LNCAP (cell line): ENCODE measurements around the gene MTARC2.

Source experiments
- CTCF ChIP-seq: fragments of 450-650 bp; IDR thresholded peaks from 2 replicates; pipeline ENCODE4 v1.5.1; 2017; ENCODE audit warnings: mild to moderate bottlenecking

The MTARC2 gene

GRCh38 chr1:220761688-220762427, 13.7 kb downstream of the MTARC2 start:
- no peak for TF ChIP-seq CTCF

DNA sequence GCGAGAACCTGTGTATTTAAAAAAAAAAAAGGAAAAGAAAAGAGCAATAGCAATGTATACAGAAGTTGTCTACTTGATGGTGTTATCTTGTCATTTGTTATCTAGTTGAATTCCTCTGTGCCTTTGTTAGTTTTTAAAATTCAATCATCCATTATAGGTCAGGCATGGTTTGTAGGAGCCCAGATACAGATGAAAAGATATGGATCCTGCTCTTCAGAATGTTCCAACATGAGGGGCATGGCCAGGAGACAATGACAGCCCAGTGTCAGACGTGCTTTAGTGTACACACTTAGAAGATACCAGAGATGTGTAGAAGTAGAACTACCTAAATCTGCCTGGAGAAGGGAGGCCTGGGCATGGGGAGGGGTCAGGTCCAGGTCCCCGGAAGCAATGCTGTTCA, 16.6 kb downstream of the MTARC2 start:
- no peak for TF ChIP-seq CTCF

- TF ChIP-seq CTCF, result no peak
Observed at GRCh38 chr1:220767312-220768125, 19.4 kb downstream of the MTARC2 start.

- no peak for TF ChIP-seq CTCF
Observed at GRCh38 chr1:220768126-220768601, 20.0 kb downstream of the MTARC2 start.

DNA sequence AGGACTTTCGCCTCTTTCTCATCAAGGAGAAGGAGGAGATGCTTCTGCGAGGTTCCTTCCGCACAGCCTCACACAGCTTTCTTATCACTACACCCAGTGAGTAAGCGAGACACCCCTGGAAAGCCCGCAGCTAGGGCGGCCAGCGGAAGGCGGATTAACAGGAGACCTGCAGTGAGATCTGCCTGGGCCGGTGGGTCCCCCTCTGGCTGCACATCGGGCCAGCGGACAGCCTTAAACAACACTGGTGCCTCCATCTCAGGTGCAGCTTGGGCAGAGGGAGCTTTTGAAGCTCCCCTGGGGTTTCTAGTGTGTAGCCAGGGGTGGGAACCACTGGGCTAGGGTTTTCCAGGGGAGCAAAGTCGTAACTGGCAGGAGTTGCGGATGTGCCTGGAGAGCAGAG, 21.1 kb downstream of the MTARC2 start:
- TF ChIP-seq CTCF, result no peak

DNA sequence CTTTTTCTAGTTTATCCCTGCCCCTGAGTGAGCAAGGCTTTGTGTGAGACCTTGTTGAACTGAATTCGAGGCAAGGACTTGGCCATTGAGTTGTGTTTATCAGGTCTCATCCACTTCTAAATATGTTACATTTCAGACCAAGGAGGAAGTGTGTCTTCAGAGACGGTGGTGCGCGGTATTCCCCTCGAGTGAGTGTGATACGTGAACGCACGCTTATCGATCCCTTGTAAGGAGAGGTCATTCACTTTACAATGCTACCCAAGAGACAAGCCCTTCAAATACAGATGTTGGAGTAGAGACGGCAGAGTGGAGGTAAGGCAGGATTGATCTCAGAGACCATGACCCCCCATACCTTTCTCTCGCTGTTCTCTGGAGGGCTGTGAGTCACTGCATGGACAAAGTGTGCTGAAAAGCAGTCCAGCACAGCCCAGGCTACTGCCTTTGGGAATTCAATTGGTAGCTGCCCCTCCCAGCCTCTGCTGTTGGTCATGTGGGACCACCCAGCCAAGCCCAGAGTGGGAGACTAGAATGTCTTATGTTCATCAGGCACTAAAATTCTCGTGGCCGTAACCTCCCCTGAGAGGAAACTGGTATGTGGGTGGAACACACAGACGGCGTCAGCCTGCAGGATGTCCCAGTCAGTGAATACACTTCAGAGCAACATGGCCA, 22.3 kb downstream of the MTARC2 start:
- no peak for TF ChIP-seq CTCF

DNA sequence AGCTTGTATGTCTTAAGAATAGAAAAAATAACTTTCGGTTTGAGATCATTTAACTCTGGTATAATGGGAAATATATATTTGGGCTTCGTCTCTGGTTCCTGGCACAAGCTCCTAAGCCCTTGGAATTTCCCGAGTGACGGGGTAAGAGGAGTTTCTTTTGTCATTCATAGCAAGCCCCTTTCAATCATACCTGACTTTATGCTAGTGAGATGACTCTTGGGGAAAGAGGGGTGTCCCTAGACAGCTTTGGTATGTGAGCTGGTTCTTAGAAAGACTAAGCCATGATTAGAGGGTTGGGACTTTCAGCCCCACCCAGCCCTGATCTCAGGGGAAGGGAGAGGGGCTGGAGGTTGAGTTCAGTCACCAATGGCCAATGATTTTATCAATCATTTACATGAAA, 24.7 kb downstream of the MTARC2 start:
- no peak for TF ChIP-seq CTCF
